Measurements from ENCODE around the gene TAAR8.
"Not testable (repeated sequence)": the region's sequence is repeated elsewhere in the genome, so short reads cannot be mapped to it uniquely, and the experiment has no call there.

Gene TAAR8

GRCh38 chr6:132551214-132551613 lies 1.3 kb upstream of the TAAR8 start:
- H3K9me3 ChIP-seq (ENCODE audit: low read length) = no peaks in the 10 kb centered on the region
- H3K27ac ChIP-seq (ENCODE audit: low read depth, low read length) = no peak overlapping the region
- no peak overlapping the region for H3K4me3 ChIP-seq (ENCODE audit: low read depth in 1 of 2, low read length in 2 of 2)
- H3K9ac ChIP-seq (ENCODE audit: low read length) = no peak overlapping the region
- no peaks in the 10 kb centered on the region for H3K27me3 ChIP-seq (ENCODE audit: control insufficient read depth in 1 of 2, insufficient read depth in 2 of 2, low read length in 2 of 2)
- no peaks in the 10 kb centered on the region for H3K36me3 ChIP-seq (ENCODE audit: insufficient read depth, low read length)
- no peaks in the 10 kb centered on the region for H3K4me1 ChIP-seq (ENCODE audit: insufficient read depth, low read length)

GRCh38 chr6:132560087-132560486 lies 7.6 kb downstream of the TAAR8 start:
- not testable (repeated sequence) for H3K27me3 ChIP-seq (ENCODE audit: control insufficient read depth in 1 of 2, insufficient read depth in 2 of 2, low read length in 2 of 2); H3K27ac ChIP-seq (ENCODE audit: low read depth, low read length); H3K36me3 ChIP-seq (ENCODE audit: insufficient read depth, low read length)

GRCh38 chr6:132566404-132566803 lies 13.9 kb downstream of the TAAR8 start:
- Histone ChIP-seq H3K27ac (ENCODE audit: low read depth, low read length) (no peak overlapping the region), H3K9ac (ENCODE audit: low read length) (no peak overlapping the region), H3K36me3 (ENCODE audit: insufficient read depth, low read length) (no peaks in the 10 kb centered on the region), H3K4me3 (ENCODE audit: low read depth in 1 of 2, low read length in 2 of 2) (no peak overlapping the region), H3K4me1 (ENCODE audit: insufficient read depth, low read length) (no peaks in the 10 kb centered on the region), H3K27me3 (ENCODE audit: control insufficient read depth in 1 of 2, insufficient read depth in 2 of 2, low read length in 2 of 2) (no peaks in the 10 kb centered on the region), H3K9me3 (ENCODE audit: low read length) (no peaks in the 10 kb centered on the region)

More at GRCh38 chr6:132560087-132560486, 7.6 kb downstream of the TAAR8 start:
- not testable (repeated sequence) for H3K9me3 ChIP-seq (ENCODE audit: low read length); H3K9ac ChIP-seq (ENCODE audit: low read length); H3K4me3 ChIP-seq (ENCODE audit: low read depth in 1 of 2, low read length in 2 of 2); H3K4me1 ChIP-seq (ENCODE audit: insufficient read depth, low read length)

DNA sequence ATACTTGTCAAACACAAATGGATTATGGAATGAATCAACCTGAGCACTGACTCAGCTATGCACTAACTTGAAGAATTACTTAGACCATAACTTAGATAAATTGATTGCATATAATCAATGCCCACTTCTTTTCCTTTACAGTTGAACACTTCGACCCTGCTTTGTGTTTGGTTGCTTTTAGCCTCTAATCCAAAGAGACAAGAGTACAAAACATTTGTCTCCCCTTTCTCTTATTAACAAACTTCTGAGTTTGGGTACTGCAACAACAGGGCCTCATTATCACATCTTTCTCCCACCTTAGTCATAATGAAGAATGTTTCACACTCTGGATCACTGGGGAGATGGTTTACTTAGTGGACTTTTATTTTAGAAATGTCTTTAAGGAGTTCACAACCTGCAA lies 15.1 kb downstream of the TAAR8 start:
- Histone ChIP-seq H3K9ac (ENCODE audit: low read length) (no peak overlapping the region), H3K27ac (ENCODE audit: low read depth, low read length) (no peak overlapping the region), H3K27me3 (ENCODE audit: control insufficient read depth in 1 of 2, insufficient read depth in 2 of 2, low read length in 2 of 2) (no peaks in the 10 kb centered on the region), H3K4me3 (ENCODE audit: low read depth in 1 of 2, low read length in 2 of 2) (no peak overlapping the region), H3K36me3 (ENCODE audit: insufficient read depth, low read length) (no peaks in the 10 kb centered on the region), H3K4me1 (ENCODE audit: insufficient read depth, low read length) (no peaks in the 10 kb centered on the region), H3K9me3 (ENCODE audit: low read length) (no peaks in the 10 kb centered on the region)

DNA sequence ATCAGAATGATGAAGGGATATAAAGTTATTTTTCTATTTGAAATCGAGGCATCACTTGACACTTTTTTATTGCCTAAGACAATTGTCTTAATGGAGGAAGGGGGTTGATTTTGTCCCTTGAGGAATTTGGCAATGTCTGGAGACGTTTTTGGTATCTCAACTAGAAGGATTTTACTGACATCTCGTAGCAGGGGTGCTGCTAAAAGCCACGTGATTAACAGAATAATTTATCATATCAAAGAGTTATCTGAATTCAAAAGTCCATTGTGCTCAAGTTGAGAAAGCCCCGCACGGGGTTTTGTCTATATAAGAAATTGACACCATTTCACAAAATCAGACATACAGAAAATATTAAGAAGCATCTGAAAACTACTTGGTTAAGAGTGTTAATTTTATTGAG lies 16.1 kb downstream of the TAAR8 start:
- no peak overlapping the region for H3K27ac ChIP-seq (ENCODE audit: low read depth, low read length)
- H3K9ac ChIP-seq (ENCODE audit: low read length) = no peak overlapping the region
- H3K27me3 ChIP-seq (ENCODE audit: control insufficient read depth in 1 of 2, insufficient read depth in 2 of 2, low read length in 2 of 2) = no peaks in the 10 kb centered on the region
- H3K9me3 ChIP-seq (ENCODE audit: low read length) = no peaks in the 10 kb centered on the region
- no peaks in the 10 kb centered on the region for H3K36me3 ChIP-seq (ENCODE audit: insufficient read depth, low read length)
- H3K4me3 ChIP-seq (ENCODE audit: low read depth in 1 of 2, low read length in 2 of 2) = no peak overlapping the region
- no peaks in the 10 kb centered on the region for H3K4me1 ChIP-seq (ENCODE audit: insufficient read depth, low read length)

DNA sequence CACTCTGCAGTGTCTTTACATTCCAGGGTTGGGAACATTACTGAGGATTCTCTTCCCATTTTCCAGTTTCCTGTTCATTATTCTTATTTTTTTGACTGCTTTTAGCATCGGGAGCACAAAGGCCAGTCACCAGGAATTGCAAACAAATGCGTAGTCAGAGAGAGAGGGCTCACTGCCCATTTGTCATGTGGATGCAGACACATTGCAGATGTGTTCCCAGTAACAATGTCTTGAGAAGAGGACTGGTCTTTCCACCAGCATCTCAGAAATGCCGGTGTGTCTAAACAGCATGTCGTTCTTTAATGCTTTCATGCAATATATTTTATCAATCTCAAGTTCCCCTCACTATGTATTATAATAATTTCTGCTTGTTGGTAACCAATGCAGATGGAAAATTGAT lies 16.7 kb downstream of the TAAR8 start:
- no peaks in the 10 kb centered on the region for H3K27me3 ChIP-seq (ENCODE audit: control insufficient read depth in 1 of 2, insufficient read depth in 2 of 2, low read length in 2 of 2)
- H3K36me3 ChIP-seq (ENCODE audit: insufficient read depth, low read length) = no peaks in the 10 kb centered on the region

GRCh38 chr6:132570221-132570777 lies 17.8 kb downstream of the TAAR8 start, which contains the start of gene TAAR6:
TAAR6 (plus strand) TSS chr6:132570322; CDS start chr6:132570322, 0 bp downstream.
- no peaks in the 10 kb centered on the region for H3K27me3 ChIP-seq (ENCODE audit: control insufficient read depth in 1 of 2, insufficient read depth in 2 of 2, low read length in 2 of 2)
- H3K4me3 ChIP-seq (ENCODE audit: low read depth in 1 of 2, low read length in 2 of 2) = no peak within 1 kb of the TSS
- H3K9me3 ChIP-seq (ENCODE audit: low read length) = no peaks in the 10 kb centered on the region
- no peak within 1 kb of the TSS for H3K27ac ChIP-seq (ENCODE audit: low read depth, low read length)
- H3K9ac ChIP-seq (ENCODE audit: low read length) = no peak within 1 kb of the TSS
- H3K4me1 ChIP-seq (ENCODE audit: insufficient read depth, low read length) = no peaks in the 10 kb centered on the region
- H3K36me3 ChIP-seq (ENCODE audit: insufficient read depth, low read length) = no peaks in the 10 kb centered on the region

More for the DNA sequence above, 16.7 kb downstream of the TAAR8 start:
- no peaks in the 10 kb centered on the region for H3K9me3 ChIP-seq (ENCODE audit: low read length)
- no peak overlapping the region for H3K9ac ChIP-seq (ENCODE audit: low read length)
- no peak overlapping the region for H3K27ac ChIP-seq (ENCODE audit: low read depth, low read length)
- H3K4me1 ChIP-seq (ENCODE audit: insufficient read depth, low read length) = no peaks in the 10 kb centered on the region
- no peak overlapping the region for H3K4me3 ChIP-seq (ENCODE audit: low read depth in 1 of 2, low read length in 2 of 2)

GRCh38 chr6:132571774-132572173 lies 19.3 kb downstream of the TAAR8 start:
- Histone ChIP-seq H3K27ac (ENCODE audit: low read depth, low read length) (no peak overlapping the region), H3K4me3 (ENCODE audit: low read depth in 1 of 2, low read length in 2 of 2) (no peak overlapping the region), H3K4me1 (ENCODE audit: insufficient read depth, low read length) (no peaks in the 10 kb centered on the region), H3K36me3 (ENCODE audit: insufficient read depth, low read length) (no peaks in the 10 kb centered on the region), H3K9ac (ENCODE audit: low read length) (no peak overlapping the region), H3K27me3 (ENCODE audit: control insufficient read depth in 1 of 2, insufficient read depth in 2 of 2, low read length in 2 of 2) (no peaks in the 10 kb centered on the region), H3K9me3 (ENCODE audit: low read length) (no peaks in the 10 kb centered on the region)

GRCh38 chr6:132584698-132585097 lies 32.2 kb downstream of the TAAR8 start:
- Histone ChIP-seq H3K4me3 (ENCODE audit: low read depth in 1 of 2, low read length in 2 of 2) (no peak overlapping the region), H3K27me3 (ENCODE audit: control insufficient read depth in 1 of 2, insufficient read depth in 2 of 2, low read length in 2 of 2) (no peaks in the 10 kb centered on the region), H3K9ac (ENCODE audit: low read length) (no peak overlapping the region), H3K9me3 (ENCODE audit: low read length) (no peaks in the 10 kb centered on the region), H3K27ac (ENCODE audit: low read depth, low read length) (no peak overlapping the region), H3K36me3 (ENCODE audit: insufficient read depth, low read length) (no peaks in the 10 kb centered on the region), H3K4me1 (ENCODE audit: insufficient read depth, low read length) (no peaks in the 10 kb centered on the region)

DNA sequence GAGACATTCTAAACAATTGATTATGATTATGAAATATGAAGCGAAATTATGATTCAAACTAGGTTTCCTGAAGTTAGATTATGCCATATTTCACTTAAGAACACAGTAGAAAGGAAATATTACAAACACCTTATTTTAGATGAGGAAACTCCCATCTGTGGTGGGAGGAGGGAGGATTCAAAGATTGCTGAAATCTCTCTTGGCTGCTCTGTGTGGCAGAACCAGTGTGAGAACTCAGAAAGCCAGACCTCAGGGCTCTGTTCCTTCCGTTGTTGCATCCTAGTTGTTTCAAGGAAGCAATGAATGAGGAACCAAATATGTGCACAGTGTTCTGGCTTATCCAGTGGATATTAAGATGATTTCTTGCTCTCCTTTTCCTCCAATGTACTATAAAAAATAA lies 35.0 kb downstream of the TAAR8 start:
- Histone ChIP-seq H3K27ac (ENCODE audit: low read depth, low read length) (no peak overlapping the region), H3K9ac (ENCODE audit: low read length) (no peak overlapping the region), H3K4me3 (ENCODE audit: low read depth in 1 of 2, low read length in 2 of 2) (no peak overlapping the region), H3K27me3 (ENCODE audit: control insufficient read depth in 1 of 2, insufficient read depth in 2 of 2, low read length in 2 of 2) (no peaks in the 10 kb centered on the region), H3K4me1 (ENCODE audit: insufficient read depth, low read length) (no peaks in the 10 kb centered on the region), H3K36me3 (ENCODE audit: insufficient read depth, low read length) (no peaks in the 10 kb centered on the region), H3K9me3 (ENCODE audit: low read length) (no peaks in the 10 kb centered on the region)

- Histone ChIP-seq H3K4me3 (ENCODE audit: low read depth in 1 of 2, low read length in 2 of 2) (no peak within 1 kb of the TSS), H3K36me3 (ENCODE audit: insufficient read depth, low read length) (no peaks in the 10 kb centered on the region), H3K9ac (ENCODE audit: low read length) (no peak within 1 kb of the TSS), H3K27me3 (ENCODE audit: control insufficient read depth in 1 of 2, insufficient read depth in 2 of 2, low read length in 2 of 2) (no peaks in the 10 kb centered on the region), H3K27ac (ENCODE audit: low read depth, low read length) (no peak within 1 kb of the TSS), H3K4me1 (ENCODE audit: insufficient read depth, low read length) (no peaks in the 10 kb centered on the region), H3K9me3 (ENCODE audit: low read length) (no peaks in the 10 kb centered on the region)
Measured at GRCh38 chr6:132589454-132589853, 37.0 kb downstream of the TAAR8 start, which contains the start of gene TAAR5. TAAR5 (minus strand) TSS chr6:132589741; CDS start chr6:132589686, 55 bp downstream.

GRCh38 chr6:132590362-132590761 lies 37.9 kb downstream of the TAAR8 start:
- no peak overlapping the region for H3K9ac ChIP-seq (ENCODE audit: low read length)
- no peaks in the 10 kb centered on the region for H3K36me3 ChIP-seq (ENCODE audit: insufficient read depth, low read length)
- no peaks in the 10 kb centered on the region for H3K4me1 ChIP-seq (ENCODE audit: insufficient read depth, low read length)
- H3K27ac ChIP-seq (ENCODE audit: low read depth, low read length) = no peak overlapping the region
- no peak overlapping the region for H3K4me3 ChIP-seq (ENCODE audit: low read depth in 1 of 2, low read length in 2 of 2)
- H3K27me3 ChIP-seq (ENCODE audit: control insufficient read depth in 1 of 2, insufficient read depth in 2 of 2, low read length in 2 of 2) = no peaks in the 10 kb centered on the region
- no peaks in the 10 kb centered on the region for H3K9me3 ChIP-seq (ENCODE audit: low read length)
